AG09319 (cell line): Measurements from ENCODE around the gene APOL2.
"Not testable (repeated sequence)": the region's sequence is repeated elsewhere in the genome, so short reads cannot be mapped to it uniquely, and the experiment has no call there.

Source experiments
- DNase-seq: peaks from one replicate; pipeline ENCODE4 v3.0.0-alpha.2; 2010; ENCODE audit warnings: low read depth; ENCODE audit errors: extremely low read depth
- CTCF ChIP-seq: IDR thresholded peaks from 2 replicates; pipeline ENCODE4 v1.5.1; 2011; ENCODE audit warnings: low read depth, mild to moderate bottlenecking, inconsistent platforms, low read length, moderate library complexity

The APOL2 gene

DNA sequence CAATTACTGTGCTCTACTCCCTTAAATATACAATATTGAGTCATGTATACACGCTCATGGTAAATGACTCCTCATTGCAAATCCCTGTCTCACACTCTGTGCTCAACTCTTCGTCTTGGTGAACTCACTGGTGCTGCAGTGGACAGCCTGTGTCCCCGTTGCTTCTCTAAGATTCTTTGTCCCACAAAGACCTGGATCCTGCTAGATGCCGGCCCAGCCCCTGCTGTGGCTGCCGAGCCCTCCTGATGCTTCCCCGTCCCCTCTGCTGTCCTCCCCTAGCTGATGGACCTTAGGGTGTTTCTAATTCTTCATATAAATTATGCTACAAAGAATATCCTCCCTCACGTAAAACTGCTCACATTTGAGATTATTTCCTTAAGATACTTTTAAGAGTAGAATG, 5.5 kb downstream of the APOL2 start:
- DNase-seq: no peak
- no peak for TF ChIP-seq CTCF

GRCh38 chr22:36232715-36233401, 6.5 kb downstream of the APOL2 start:
- DNase-seq: no peak
- TF ChIP-seq CTCF: no peak

DNA sequence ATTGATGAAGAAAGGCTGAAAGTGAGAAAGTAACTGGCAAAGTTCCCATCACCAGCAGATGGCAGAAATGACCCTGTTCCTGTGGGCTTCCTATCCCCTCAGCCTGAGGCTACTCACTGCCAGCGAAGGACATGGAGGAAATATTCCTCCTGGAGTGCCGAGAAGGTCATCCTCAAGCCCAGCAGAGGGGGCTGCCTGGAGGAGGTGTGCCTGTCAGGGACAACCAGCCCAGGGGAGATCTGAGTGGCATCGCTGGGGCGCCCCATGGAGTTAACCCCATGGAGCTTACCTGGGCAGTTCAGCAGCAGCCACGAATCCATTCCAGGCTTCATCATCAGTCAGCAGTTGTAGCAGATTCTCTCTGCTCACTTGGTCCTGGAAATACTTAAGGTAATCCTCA, 8.3 kb downstream of the APOL2 start:
- DNase-seq: not testable (repeated sequence)

GRCh38 chr22:36229649-36230048, 9.7 kb downstream of the APOL2 start:
- not testable (repeated sequence) for DNase-seq

- no peak for TF ChIP-seq CTCF
- no peak for DNase-seq
These were observed 10.4 kb downstream of the APOL2 start for GRCh38 chr22:36228944-36229343.

DNA sequence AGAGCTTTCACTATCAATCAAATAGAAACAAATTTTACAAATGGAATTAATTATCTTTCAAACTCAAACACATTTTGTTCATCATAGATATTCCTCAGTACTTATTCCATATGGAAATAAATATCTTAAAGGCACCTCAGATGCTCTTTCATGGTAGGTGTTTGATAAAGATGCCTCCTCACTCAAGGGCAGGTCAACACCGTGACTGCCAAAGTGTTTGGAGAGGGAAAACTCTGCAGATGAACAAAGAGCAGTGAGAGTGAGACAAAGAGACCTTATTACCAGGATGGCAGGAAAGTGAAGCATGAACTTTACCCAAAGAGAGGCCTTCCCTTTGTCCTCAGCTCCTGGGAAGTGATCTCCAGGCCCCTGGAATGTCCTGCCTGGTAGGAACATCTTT, 11.0 kb downstream of the APOL2 start:
- DNase-seq: not testable (repeated sequence)

- no peak for TF ChIP-seq CTCF
- no peak for DNase-seq
These were observed 11.5 kb downstream of the APOL2 start for GRCh38 chr22:36227806-36228205.

DNA sequence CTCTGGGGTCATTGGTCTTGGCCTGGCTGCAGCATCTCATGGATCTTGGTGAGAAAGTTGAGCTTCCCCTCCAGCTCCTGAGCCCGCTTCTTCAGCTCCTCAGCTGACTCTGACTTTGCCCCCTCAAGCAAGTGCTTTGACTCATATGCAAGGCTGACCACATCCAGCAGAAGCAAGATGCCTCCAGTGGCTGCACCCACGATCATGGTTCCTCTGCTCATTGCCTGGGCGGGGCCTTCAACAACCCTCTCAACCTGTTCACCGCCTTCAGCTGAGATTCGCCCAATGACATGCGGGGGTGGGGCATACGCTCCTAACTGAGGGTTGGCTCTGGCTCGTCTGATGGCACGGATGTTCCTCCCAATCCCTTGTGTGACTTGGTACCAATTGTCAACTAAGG, 11.9 kb downstream of the APOL2 start:
- DNase-seq: no peak
- no peak for TF ChIP-seq CTCF

- no peak for DNase-seq
- no peak for TF ChIP-seq CTCF
These were observed 13.1 kb downstream of the APOL2 start for GRCh38 chr22:36226189-36226588.
